Measurements from ENCODE around the gene TMEM129.

TMEM129 gene

GRCh38 chr4:1716065-1716945 is 4.8 kb downstream of the TMEM129 start:
- TF ChIP-seq, protein P1, sequence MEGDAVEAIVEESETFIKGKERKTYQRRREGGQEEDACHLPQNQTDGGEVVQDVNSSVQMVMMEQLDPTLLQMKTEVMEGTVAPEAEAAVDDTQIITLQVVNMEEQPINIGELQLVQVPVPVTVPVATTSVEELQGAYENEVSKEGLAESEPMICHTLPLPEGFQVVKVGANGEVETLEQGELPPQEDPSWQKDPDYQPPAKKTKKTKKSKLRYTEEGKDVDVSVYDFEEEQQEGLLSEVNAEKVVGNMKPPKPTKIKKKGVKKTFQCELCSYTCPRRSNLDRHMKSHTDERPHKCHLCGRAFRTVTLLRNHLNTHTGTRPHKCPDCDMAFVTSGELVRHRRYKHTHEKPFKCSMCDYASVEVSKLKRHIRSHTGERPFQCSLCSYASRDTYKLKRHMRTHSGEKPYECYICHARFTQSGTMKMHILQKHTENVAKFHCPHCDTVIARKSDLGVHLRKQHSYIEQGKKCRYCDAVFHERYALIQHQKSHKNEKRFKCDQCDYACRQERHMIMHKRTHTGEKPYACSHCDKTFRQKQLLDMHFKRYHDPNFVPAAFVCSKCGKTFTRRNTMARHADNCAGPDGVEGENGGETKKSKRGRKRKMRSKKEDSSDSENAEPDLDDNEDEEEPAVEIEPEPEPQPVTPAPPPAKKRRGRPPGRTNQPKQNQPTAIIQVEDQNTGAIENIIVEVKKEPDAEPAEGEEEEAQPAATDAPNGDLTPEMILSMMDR (IDR thresholded peaks at IDR 0.05; ENCODE audit: insufficient read depth, low read depth, low read length, missing control alignments): no peak
- no peak for DNase-seq (ENCODE audit: low read depth)
- no peak overlapping the region for H3K4me3 ChIP-seq (ENCODE audit: low read depth, low read length)

DNA sequence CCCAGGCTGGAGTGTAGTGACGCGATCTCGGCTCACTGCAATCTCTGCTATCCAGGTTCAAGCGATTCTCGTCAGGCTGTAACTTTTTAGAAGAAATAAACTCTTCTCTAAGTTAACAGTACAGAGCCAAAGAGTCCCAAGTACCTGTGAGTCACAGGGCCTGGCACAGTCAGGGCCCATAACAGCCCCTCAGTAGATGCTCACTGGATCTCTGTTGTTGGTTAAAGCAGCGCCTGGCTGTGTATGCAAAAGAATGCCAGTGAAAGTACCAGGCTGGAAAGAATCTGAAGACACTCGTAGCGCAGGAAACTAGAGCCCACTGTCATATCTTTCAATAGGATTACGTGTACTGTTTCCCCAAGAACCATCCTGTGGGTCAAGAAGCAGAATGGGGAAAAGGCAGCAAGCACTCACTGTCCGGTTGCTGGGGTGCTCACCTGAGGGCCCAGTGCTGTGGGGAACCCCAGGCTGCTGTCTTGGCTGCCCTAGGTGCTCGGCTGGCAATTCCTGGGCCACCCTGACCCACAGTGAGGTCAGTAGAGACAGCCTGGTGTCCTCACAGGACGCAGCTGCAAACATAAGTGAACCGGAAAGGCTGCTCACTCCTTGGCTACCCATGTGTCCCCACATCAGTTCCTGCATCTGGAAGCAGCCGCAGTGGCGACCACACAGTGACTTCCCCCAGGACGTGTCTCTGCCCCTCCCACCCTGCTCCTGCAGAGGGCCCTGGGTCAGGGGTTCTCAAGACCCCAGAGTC is 5.9 kb downstream of the TMEM129 start:
- peak overlapping the region; percentile 90 for H3K4me3 ChIP-seq (ENCODE audit: low read depth, low read length)
- DNase-seq (ENCODE audit: low read depth): peak; percentile 74
- TF ChIP-seq, protein P1 (IDR thresholded peaks at IDR 0.05; ENCODE audit: insufficient read depth, low read depth, low read length, missing control alignments): no peak

- TF ChIP-seq, protein P1 (IDR thresholded peaks at IDR 0.05; ENCODE audit: insufficient read depth, low read depth, low read length, missing control alignments): no peak
- DNase-seq (ENCODE audit: low read depth): peak; percentile 42
- peak overlapping the region; percentile 90 for H3K4me3 ChIP-seq (ENCODE audit: low read depth, low read length)
Measured at GRCh38 chr4:1714303-1715001, 6.7 kb downstream of the TMEM129 start.

DNA sequence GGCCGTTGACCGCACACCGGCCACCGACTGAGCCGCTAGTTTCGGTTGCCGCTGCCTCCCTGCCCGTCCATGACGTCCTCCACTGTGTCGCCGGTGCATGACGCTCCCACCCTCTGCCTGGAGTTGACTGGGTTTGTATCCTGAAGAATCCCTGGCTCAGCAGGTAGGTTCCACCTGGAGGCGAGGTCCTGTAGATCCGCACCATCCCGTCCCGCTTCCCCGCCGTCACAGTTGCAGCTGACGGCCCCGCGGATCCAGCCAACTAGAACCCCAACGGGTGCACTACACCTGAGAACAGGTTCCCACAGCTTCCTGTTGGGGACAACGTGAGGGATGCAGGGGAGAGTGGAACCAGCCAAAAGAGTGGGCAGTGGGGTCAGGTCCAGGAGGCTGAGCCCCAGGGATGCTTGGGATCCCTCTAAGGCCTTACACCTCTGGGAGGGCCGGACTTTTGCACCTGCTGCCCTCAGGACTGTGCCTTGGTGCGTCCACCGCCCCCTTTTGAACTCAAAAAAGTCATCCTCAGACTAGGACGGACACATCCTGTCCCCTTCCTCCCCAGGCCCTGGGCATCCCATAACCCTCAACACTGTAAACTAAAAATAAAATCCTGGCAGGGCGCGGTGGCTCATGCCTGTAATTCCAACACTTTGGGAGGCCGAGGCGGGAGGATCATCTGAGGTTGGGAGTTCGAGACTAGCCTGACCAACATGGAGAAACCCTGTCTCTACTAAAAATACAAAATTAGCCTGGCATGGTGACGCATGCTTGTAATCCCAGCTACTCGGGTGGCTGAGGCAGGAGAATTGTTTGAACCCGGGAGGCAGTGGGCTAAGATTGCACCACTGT is 7.9 kb downstream of the TMEM129 start:
- H3K4me3 ChIP-seq (ENCODE audit: low read depth, low read length): peak overlapping the region; percentile 90
- DNase-seq (ENCODE audit: low read depth): no peak
- TF ChIP-seq, protein P1 (IDR thresholded peaks at IDR 0.05; ENCODE audit: insufficient read depth, low read depth, low read length, missing control alignments): no peak

DNA sequence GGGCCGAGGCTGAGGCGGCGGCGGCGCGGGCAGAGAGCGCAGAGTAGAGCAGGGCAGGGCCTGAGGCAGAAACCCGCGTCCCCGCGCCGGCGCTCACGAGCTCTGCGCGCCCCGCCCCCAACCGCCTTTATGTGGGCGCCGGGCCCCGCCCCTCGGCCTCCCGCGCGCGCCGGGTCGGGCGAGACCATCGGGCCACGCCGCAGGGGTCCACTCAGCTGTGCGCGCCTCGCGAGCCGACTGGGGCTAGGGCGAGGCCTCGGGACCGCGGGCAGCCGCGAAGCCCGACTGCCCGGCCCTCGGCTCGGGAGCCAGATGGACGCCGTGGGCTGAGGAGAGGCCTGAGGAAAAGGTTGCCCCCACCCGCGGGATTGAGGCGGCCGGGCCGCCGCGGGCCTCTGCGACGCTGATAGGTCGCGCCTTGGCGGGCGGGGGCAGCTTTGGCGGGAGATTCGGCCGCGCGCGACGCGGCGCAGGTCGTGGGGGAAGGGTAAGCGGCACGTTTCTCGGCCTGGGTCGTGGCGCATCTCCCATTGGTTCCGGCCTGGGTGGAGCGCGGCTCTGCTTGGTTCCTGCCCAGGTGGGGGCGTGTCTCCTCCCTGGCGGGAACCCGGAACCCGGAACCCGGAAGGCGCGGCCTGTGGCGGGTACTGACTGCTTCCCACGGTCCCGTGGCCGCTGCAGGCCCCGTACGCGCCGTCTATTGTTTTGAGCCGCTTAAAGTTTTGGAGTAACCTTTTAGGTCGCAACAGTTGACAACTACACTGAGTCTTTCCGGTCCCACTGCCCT is 8.7 kb downstream of the TMEM129 start, which contains the start of gene SLBP:
SLBP (minus strand) TSS at position 104 of the 787 bp plus-strand sequence. CDS start 131 bp downstream, outside the sequence.
- TF ChIP-seq, protein P1 (IDR thresholded peaks at IDR 0.05; ENCODE audit: insufficient read depth, low read depth, low read length, missing control alignments): no peak
- peak within 1 kb of the TSS; percentile 90 for H3K4me3 ChIP-seq (ENCODE audit: low read depth, low read length)
- peak; percentile 99 for DNase-seq (ENCODE audit: low read depth)
